GM21529 (cell line): Measurements from ENCODE around the gene MB21D2.
A peak's percentile ranks its signal among the peaks of the same experiment; 100 is the strongest.

Source experiments
- ATAC-seq: cut with Tn5 transposase; IDR thresholded peaks from one replicate; pipeline ENCODE4 v1.9.1; 2021; ENCODE audit not compliant: unreplicated experiment

Gene MB21D2

DNA sequence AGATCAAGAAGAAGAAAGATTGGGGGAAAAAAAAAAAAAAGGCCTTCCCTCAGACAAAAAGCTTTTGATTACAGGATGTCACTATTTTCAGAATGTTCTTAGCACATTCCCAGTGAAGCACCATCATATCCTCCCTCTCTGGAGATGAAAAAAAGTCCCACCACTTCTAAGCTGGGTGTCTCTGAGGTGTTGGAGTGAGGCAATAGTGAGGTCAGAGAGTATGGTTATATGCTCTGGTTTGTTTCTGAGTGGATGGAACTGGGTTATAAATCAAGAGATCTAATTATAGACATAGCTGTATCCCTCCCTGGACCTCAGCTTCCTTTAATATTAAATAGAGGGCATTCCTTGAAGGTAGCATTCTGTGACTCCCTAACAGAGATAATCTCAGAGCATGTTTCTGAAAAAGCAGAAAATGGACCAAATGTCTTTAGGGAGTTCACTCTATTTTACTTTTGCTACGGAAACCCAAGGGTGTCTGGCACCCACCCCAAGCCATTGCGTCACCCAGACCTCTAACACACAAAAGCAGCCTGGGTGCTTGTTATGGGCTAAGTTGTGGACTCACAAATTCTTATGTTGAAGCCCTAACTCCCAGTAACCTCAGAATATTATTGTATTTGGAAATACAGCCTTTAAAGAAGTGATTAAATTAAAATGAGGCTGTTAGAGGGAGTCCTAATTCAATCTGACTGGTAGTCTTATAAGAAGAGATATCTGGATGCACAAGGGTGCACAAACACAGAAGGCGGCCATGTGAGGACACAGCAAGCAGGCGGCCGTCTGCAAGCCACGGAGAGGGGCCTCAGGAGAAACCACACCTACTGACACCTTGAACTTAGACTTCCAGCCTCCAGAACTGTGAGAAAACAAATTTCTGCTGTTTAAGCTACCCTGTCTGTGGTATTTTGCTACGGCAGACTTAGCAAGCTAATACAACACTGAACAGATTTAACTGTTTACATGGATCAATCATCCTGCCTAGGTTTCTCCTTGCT lies 81.5 kb downstream of the MB21D2 start:
- ATAC-seq = no peak

DNA sequence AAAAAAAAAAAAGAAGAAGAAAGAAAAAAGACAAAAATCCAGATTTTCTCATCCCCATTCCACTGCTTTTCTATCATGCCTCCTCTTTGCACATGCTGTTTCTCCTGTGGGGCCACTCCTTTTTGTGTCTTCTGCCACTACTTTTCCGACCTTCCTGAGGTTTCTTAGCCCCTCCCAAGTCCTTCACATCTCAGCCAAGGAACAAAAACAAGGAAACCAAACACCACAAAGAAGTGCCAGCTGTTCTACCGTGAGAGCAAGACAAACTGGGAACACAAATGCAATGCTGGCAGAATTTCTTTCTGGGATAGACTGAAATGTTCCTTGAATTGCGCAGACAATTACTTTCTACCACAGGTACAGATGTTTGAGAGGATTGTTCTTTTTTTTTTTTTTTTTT lies 83.2 kb downstream of the MB21D2 start:
- no peak for ATAC-seq

DNA sequence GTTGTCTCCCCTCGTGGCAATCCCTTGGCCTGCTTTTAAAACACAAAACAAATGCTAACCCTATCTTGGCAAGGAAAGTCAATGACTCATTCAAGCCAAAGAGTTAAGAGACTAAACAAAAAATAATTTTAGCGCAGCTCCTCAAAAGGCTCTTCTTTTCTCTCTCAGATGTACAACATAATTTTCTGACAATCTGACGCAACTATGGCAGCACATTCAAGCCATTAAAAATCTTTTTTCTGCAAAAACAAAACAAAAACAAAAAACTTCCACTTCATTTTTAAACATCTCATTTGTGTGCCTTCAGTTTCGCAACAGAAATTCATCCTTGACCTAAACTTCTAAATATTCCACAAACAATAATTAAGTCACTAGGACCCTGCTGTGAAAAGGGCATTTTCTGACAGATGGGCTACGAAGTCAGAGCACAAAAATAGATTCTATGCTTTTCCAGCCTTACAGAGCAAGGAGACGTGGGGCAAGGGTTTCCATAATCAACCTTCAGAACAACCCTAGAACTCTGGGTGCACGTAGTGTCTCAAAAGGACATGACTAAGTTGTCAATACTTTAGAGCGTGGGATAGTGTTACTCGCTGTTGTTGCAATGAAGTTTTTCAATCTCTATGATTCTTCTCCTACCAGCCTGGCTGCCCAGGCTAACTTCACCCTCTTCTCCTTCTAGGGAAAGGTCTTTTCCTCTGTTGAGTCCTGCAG lies 84.3 kb downstream of the MB21D2 start:
- no peak for ATAC-seq

DNA sequence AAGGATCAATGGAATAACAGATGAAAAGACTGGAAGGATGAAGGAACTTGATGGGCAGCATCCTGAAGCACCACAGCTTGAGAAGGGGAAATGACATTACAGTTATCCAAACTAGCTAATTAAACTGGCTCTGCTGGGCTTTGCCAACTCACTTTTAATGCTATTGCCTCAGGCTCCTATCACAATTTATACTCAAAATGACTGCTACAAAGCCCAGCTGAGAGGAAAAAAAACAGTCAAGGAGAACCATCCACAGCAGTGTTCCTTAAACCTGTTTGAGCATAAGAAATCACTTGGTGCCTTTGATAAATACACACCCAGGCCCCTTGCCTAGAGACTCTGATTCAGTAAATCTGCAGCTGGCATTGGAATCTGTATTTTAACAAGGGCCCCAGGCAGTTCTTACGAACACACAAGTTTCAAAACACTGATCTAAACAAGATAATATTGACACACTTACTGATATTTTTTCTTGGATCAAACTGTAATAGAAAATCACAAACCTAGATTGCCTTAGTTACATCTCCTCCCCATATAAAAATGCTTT lies 85.8 kb downstream of the MB21D2 start:
- peak; percentile 3 for ATAC-seq

DNA sequence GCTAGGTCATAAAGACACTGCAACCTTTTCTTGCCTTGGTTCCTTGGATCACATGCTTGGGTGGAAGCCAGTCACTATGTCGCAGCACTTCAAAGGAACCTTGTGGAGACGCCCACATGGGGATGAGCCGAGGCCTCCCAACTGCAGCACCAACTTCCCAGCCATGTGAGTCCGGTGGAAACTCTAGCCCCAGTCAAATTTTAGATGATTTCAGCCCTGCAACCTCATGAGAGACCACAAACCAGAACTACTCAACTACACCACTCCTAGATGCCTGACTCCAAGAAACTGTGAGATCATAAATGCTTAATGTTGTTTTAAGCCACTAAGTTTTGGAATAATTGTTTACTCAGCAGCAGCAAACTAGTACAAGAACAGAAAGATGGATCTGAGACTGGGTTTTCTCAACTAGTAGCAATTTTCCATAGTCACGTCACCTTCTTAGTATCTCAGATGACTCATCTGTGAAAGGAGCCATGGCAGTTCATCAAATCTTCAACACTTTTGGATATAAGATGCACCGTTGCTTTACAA lies 86.5 kb downstream of the MB21D2 start:
- ATAC-seq = peak; percentile 45

DNA sequence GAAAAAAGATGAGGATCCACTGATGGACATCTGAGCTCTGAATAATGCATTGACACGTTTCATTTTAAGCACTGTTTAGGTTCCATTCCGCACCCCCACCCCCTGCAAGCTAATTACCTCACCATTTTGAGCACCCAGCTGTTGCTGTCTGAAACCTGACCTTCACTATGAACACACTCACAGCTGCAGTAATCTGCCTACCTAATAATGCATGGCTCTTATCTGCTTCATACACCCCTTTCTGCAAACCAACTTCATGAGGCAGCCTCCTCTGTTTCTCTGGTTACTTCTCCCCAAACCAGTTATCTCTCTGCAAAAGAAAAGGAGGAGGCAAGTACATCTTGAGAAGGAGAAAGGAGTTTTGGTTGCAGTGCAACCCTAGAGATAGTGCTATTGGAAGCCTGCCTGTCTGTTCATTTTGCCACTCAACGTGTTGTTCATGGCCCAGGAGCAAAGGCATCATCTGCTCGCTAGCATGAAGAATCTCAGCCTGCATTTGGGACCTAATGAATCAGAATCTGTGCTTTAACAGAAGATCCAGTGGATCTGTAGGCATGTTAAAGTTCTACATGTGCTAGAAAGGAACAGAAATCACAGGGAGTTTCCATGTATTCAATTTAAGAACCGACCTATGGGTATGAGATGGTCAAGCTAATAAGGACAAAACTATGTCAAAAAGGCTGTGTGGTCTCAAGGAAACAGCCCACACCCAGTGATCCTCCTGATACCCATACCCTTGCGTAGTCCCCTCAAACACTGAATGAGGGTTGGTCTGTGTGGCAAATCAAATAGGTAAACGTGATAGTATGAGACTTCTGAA lies 87.2 kb downstream of the MB21D2 start:
- peak; percentile 36 for ATAC-seq

DNA sequence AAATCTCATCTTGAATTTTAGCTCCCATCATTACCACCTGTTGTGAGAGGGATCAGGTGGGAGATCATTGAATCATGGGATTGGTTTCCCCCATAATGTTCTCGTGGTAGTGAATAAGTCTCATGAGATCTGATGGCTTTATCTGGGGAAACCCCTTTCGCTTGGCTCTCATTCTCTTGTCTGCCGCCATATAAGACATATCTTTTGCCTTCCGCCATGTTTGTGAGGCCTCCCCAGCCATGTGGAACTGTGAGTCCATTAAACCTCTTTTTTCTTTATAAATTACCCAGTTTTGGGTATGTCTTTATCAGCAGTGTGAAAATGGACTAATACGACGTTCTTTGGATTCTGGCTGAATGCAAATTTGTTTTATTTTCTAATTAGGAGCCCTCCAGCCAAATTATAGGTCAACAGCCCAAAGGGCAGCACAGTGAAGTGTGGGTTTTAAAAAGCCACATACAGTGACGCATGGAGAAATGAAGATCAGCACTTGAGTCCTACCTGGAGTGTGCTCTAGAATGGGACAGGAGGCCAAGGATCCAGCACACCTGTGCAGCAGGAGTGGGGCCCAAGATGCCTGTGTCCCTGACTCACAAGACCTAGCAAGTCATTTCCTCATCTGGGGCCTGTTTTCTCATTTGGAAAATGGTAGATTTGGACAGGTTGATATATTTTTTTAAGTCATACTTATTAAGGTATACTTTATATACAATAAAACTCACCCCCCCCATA lies 89.6 kb downstream of the MB21D2 start:
- no peak for ATAC-seq

DNA sequence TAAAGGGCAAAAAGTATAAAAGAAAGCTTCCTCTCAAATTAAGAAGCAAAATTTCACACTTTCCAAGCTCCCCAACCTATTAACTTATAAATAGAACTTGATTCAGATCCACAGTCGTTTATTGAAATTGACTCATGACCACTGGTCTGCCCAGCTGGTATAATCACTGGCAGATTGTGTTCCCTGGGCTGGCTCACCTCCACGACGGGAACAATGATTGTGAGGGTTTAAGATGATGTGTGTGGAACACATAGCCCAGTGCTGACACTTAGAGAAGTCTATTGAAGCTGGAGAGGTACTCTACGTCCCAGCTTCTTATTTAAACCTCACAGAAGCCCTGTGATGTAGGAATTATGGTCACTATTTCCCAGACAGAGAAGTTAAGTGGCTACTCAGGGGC lies 90.4 kb downstream of the MB21D2 start:
- ATAC-seq = no peak

DNA sequence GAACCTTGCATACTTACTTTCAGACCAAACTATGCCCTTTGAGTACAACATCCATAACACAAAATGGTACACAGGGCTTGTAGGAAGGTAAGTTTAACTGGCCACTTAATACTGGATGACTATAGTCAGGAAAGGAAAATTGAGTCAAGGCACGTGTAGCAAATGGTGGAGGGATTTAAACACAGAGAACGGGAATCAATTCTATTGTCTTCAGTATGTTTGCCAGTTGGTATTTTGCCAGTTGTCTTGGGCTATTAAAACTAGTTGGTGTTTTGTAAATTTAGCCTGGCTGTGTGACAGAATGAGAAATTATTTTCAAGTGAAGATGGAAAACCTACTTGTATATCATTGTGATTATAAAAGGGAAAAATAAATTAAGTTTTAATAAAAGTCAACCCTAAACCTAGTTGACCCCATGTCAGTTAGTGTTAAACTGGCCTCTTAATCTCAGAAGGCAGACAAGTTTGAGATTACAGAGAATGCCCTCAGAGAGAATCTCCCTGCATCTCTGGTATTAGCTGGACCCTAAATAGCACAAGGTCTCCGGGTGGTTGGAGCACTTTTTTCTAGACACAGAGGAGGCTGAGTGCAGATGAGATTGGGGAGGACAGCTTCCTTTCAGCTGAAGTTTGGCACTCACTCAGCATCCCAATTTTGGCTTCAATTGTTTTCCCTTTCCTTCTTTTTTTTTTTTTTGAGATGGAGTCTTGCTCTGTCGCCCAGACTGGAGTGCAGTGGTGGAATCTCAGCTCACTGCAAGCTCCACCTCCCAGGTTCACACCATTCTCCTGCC lies 91.2 kb downstream of the MB21D2 start:
- ATAC-seq = no peak

DNA sequence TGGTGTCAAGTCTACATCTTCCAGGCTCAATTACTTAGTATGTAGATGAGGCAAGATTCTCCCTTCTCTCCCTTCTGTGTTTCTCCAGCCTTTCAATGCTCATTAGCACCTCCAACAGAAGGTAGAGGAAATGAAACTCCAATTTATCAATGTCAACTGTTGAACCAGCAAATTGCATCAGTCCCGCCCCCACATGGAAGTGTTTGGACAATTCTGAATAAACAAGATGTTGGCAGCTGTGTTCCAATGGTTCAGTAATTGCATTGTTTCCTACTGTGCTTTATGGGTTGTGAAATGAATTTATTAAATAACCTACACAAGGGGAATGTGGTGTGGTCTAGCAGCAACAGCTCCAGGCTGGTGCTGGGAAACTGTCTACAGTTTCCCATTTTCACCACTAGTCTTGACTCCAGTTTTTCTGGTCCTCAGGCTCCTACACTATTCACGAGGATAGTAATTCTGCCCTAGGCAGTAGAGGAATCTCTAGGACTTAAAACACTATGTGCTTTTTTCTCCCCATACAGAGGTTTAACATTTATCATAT lies 91.9 kb downstream of the MB21D2 start:
- peak; percentile 68 for ATAC-seq

DNA sequence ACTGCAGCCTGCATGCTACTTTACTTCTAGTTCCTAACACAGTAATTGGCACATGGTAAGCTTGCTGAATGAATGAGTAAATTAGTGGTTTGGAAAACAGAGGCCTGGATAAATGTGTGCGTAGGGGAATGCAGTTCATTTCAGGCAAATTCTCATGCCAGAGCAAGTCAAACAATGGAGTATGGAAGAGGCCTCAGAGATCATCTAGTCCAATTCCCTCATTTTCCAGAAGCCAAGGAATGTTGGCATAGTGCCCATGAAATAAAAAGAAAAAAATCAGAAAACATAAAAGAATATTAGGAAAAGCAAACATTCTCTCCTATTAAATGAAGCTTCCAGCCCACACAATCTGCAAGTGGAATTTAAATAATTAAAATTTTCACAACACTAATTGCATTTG lies 92.4 kb downstream of the MB21D2 start:
- no peak for ATAC-seq

DNA sequence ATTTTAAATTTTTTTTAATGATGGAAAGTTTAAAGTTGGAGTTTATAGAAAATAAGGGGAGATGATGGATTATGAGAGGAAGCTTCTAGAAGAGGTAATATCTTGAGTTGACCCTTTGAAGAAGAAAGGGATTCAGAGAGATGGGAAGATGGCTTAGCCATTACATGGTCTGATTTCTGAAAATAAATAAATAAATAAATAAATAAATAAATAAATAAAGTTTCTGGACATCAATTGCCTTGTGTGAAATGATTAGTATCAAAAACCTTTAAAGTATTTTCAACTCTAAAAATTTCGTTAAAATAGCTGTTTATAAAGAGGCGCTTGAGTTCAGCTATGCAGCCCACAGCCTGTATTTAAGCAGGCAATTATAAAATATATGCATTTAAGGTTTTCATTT lies 93.3 kb downstream of the MB21D2 start:
- ATAC-seq = no peak

DNA sequence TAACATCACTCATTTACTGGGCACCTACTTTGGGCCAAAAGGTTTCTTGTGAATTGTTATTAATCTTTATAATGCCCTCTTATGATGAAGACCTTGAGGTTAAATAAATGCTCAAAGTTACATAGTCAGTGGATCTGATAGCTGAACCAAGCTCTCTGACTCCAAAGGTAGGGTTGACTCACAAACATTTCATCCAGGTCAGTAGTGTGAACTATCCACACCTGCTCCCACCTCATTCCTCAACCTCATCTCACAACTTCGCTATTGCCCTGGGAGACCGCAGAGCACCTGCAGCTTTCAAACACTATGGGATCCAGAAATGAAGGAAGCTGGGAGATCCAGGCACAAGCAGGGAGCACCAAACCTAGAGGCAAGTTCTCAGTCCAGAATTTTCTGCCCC lies 96.5 kb downstream of the MB21D2 start:
- no peak for ATAC-seq

DNA sequence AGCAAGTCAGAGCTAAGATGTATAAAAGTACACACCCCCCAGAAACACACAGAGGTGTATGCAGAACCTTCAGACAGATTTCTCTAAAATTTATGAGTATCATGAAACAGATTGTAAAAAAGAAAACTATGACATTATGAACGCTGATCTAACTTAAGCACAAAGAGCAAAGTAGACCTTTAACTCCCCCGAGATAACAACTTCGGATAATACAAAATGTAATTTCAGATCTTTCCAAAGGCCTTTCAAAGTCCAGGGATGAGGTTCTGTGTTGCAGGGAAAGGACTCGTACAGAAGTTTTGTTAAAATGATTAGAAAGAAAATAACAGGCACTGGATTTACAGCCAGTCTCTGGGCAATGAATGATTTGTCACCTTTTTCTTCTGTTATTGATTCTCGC lies 97.5 kb downstream of the MB21D2 start:
- no peak for ATAC-seq

DNA sequence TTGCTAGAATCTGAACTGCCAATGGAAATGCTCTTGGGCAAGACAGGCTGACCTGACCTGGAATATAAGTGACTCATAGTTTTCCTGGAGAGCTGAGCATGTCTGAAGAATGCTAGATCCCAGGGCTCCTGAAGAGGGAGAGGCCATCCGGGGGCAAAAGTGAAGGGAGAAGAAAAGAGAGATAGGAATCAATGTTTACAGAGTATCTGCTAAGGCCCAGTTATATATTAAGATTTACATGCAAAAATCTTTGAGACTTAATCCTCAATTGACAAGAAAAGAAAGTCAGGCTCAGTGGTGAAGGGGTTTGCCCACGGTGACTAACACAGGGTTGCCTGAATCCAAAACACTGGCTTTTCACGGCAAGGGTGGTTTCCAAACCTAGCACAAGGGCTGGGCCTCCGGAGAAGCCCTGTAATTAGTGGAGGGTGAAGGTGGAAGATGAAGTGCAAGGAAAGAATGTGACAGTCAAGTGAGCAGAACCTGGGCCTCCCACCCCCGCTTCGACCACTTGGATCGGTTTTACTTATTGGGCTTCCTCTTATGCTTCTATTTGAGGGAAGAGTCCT lies 98.6 kb downstream of the MB21D2 start:
- peak; percentile 66 for ATAC-seq

DNA sequence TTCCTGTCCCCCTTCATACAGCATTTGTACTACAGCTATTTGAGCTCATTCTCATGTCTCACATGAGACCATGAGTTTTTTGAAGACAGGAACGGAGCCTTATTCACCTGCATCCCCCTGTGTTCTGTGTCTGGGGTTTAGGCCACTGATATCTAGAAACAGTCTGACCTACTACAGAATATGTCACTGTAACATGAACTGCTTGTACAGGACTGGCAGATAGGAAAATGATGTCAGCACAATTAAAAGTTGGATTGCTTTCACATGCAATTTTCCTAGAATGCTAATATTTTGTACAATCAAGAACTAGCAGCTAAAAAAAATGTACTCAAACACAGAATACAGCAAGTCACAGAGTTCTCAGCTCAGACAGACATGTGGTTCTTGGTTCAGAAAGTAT lies 99.5 kb downstream of the MB21D2 start:
- ATAC-seq = no peak

DNA sequence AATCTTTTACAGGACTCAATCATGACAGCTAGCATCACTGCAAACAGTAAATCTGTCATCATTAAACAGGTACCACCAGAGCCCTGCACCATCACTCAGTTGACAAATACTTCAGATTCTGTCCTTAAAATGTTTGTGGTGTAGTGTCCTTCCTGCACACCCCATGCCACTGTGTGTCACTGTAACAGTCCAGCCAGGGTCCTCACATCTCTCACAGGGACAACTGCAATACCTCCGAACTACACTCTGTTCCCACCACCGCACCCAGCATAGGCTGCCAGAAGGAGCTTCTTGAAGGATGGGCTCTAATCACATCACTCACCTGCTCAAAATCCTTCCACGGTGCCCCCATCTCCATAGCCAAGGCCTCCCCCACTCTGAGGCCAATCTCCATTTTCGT lies 100.2 kb downstream of the MB21D2 start:
- ATAC-seq = no peak

DNA sequence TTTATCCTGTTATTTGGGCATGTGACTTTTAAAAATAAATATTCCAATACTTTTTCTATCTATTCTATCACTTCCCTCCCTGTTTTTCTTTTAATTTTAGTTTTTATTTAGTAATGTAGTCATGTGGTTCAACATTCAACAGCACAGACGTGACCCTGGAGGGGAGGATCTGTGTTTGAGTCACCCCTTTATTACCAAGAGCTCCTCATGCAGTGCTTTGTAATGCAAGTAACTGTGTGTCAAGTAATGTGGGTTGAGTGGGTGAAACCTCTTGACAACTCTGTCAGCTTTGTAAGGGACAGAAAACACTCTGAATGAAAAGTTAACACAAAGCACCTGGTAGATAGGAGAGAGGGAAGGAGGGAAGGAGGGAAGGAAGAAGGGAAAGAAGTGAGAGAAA lies 100.6 kb downstream of the MB21D2 start:
- peak; percentile 46 for ATAC-seq

DNA sequence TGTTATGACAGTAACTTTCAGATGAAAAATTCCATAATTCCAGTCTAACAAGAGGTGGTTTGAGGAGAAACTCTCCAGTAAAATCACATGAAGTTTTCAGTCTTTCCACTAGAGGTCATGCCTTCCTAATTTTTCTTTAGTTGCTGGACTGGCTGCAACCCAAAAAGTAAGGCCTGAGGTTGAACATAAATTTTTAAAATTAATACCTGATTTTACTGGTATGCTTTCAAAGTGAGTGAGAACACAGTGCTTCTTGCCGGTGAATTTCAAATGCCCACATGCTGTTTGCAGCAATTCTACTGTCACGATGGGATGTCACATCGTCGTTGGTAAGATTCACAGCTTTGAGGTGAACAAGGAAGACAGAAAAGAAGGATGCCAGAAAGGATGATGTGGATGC lies 101.3 kb downstream of the MB21D2 start:
- no peak for ATAC-seq
